ENCODE measurements around the gene KIF1B.

- TF ChIP-seq POLR2A (IDR thresholded peaks at IDR 0.05): no peak
- no peak for TF ChIP-seq CTCF (IDR thresholded peaks at IDR 0.05)
Observed at GRCh38 chr1:10272274-10272673, 61.9 kb downstream of the KIF1B start.
